Measurements from ENCODE around the gene PRKAR1B.

Gene PRKAR1B

DNA sequence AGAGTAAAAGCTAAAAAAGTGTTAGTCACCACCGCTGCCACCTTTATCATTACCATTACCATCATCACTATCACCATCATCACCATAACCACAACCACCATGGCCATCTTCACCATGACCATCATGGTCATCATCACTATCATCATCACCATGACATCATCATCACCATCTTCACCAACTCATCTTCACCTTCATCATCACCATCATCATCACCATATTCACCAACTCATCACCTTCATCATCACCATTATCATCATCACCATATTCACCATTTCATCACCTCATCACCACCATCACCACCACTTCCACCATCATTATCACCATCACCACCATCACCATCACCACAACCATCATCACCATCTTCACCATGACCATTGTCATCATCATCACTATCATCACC is 161.0 kb downstream of the PRKAR1B start:
- no peak for DNase-seq (ENCODE audit: low spot score)
- Histone ChIP-seq H3K27ac (ENCODE audit: poor library complexity, severe bottlenecking) (no peak overlapping the region), H3K4me3 (ENCODE audit: severe bottlenecking) (no peak overlapping the region), H3K4me1 (ENCODE audit: insufficient read depth, poor library complexity, severe bottlenecking) (no peaks in the 10 kb centered on the region), H3K9me3 (ENCODE audit: severe bottlenecking) (no peaks in the 10 kb centered on the region), H3K36me3 (ENCODE audit: low read depth) (no peaks in the 10 kb centered on the region), H3K27me3 (ENCODE audit: insufficient read depth, poor library complexity, severe bottlenecking) (no peaks in the 10 kb centered on the region)
- TF ChIP-seq, protein P1, sequence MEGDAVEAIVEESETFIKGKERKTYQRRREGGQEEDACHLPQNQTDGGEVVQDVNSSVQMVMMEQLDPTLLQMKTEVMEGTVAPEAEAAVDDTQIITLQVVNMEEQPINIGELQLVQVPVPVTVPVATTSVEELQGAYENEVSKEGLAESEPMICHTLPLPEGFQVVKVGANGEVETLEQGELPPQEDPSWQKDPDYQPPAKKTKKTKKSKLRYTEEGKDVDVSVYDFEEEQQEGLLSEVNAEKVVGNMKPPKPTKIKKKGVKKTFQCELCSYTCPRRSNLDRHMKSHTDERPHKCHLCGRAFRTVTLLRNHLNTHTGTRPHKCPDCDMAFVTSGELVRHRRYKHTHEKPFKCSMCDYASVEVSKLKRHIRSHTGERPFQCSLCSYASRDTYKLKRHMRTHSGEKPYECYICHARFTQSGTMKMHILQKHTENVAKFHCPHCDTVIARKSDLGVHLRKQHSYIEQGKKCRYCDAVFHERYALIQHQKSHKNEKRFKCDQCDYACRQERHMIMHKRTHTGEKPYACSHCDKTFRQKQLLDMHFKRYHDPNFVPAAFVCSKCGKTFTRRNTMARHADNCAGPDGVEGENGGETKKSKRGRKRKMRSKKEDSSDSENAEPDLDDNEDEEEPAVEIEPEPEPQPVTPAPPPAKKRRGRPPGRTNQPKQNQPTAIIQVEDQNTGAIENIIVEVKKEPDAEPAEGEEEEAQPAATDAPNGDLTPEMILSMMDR (IDR thresholded peaks at IDR 0.05; ENCODE audit: poor library complexity, severe bottlenecking) = no peak
- no peak for ATAC-seq (ENCODE audit: low read depth)

DNA sequence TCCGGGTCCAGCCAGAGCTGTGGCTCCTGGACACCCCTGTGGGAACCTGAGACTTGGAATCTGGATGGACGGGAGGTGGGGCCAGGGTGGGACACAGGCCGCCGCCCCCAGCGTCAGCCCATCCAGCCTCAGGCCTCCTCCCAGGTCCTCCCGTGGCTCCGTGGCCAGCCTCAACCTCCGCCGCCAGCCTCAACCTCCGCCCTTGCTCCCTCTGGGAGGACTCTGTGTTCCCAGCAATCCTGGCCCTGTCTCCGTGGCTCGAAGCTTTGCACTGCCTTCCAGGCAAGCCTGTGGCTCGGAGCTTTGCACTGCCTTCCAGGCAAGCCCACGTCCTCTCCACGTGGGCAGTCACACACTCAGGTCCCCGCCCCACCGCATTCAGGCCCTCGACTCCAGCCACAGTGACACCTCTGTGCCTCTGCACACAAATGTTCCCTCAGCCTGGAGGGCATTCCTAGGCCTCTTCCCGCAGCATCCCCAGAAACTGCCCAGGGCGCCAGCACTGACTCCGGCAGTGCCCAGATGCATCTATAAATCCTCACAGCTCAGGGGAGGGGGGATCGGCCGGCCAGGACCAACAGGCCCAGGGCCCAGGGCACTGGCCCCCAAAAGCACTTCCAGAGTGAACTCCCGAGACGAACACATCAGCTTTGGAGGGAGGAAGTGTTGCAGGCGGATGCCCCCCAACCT is 162.8 kb downstream of the PRKAR1B start:
- TF ChIP-seq, protein P1 (IDR thresholded peaks at IDR 0.05; ENCODE audit: poor library complexity, severe bottlenecking) = no peak
- no peaks in the 10 kb centered on the region for H3K9me3 ChIP-seq (ENCODE audit: severe bottlenecking)
- no peaks in the 10 kb centered on the region for H3K4me1 ChIP-seq (ENCODE audit: insufficient read depth, poor library complexity, severe bottlenecking)
- no peak overlapping the region for H3K4me3 ChIP-seq (ENCODE audit: severe bottlenecking)
- H3K27me3 ChIP-seq (ENCODE audit: insufficient read depth, poor library complexity, severe bottlenecking) = no peaks in the 10 kb centered on the region
- H3K36me3 ChIP-seq (ENCODE audit: low read depth) = no peaks in the 10 kb centered on the region
- H3K27ac ChIP-seq (ENCODE audit: poor library complexity, severe bottlenecking) = no peak overlapping the region
- no peak for DNase-seq (ENCODE audit: low spot score)
- ATAC-seq (ENCODE audit: low read depth) = no peak

DNA sequence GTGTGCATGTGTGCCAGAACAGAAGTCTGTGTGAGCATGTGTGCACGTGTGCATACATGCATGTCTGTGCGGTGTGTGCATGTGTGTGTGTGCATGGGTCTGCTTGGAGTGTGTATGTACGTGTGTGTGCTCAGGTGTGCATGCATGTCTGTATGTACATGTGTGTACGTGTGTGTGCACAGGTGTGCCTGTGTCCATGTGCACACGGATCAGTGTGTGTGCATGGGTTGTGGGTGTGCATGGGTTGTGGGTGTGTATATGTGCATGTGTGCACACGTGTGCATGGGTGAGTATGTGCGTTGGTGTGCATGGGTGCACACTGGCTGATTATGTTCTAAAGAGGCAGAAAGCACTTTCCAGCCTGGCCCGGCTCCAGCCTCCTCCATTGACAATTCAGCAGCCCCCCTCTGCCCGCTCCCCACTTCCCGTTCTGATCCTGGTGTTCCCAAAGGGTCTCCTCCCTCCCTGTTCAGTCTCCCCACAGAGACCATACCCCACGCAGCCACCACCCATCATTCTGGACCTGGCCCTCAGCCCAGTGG is 163.4 kb downstream of the PRKAR1B start:
- Histone ChIP-seq H3K36me3 (ENCODE audit: low read depth) (no peaks in the 10 kb centered on the region), H3K27me3 (ENCODE audit: insufficient read depth, poor library complexity, severe bottlenecking) (no peaks in the 10 kb centered on the region), H3K9me3 (ENCODE audit: severe bottlenecking) (no peaks in the 10 kb centered on the region), H3K4me3 (ENCODE audit: severe bottlenecking) (no peak overlapping the region), H3K27ac (ENCODE audit: poor library complexity, severe bottlenecking) (no peak overlapping the region), H3K4me1 (ENCODE audit: insufficient read depth, poor library complexity, severe bottlenecking) (no peaks in the 10 kb centered on the region)
- ATAC-seq (ENCODE audit: low read depth) = no peak
- no peak for DNase-seq (ENCODE audit: low spot score)
- TF ChIP-seq, protein P1 (IDR thresholded peaks at IDR 0.05; ENCODE audit: poor library complexity, severe bottlenecking) = no peak

DNA sequence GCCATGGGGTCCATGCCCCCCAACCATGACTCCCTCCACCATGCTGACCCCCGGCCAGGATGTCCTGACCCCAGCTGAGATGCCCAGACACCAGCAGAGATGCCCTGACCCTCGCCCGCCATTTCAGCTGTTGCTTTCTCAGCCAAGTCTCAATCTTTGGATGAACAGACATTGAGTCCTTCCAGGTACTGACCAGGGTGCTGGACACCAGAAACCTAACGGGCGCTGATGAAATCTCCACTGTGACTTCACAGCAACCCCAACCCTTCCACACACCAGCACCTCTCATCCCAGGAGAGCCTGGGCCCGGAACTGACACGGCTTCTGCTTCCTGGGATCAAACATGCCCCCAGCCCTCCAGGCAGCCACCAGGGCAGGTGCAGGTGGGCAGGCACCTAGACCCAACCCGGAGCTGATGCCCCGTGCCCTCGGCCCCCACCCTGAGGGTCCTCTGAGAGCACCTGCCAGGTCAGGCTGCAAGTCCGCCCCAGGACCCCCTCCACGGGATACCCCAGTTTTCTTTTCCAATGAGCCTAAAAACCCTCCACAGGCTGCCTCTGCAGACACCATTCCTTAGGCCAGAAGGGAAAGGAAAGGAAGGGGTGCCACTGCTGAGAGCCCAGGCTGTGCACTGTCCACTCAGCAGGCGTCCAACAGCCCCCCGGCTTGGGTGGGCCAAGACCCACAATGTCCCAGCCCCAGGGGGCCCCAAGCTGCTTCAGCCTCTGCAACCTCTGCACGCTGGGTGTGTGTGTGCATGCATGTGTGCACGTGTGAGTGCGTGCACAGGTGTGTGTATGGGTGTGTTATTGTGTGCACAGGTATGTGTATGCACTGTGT is 164.1 kb downstream of the PRKAR1B start:
- Histone ChIP-seq H3K9me3 (ENCODE audit: severe bottlenecking) (no peaks in the 10 kb centered on the region), H3K36me3 (ENCODE audit: low read depth) (no peaks in the 10 kb centered on the region), H3K4me1 (ENCODE audit: insufficient read depth, poor library complexity, severe bottlenecking) (no peaks in the 10 kb centered on the region), H3K27ac (ENCODE audit: poor library complexity, severe bottlenecking) (no peak overlapping the region), H3K4me3 (ENCODE audit: severe bottlenecking) (no peak overlapping the region), H3K27me3 (ENCODE audit: insufficient read depth, poor library complexity, severe bottlenecking) (no peaks in the 10 kb centered on the region)
- ATAC-seq (ENCODE audit: low read depth) (no peak), DNase-seq (ENCODE audit: low spot score) (no peak)
- TF ChIP-seq, protein P1 (IDR thresholded peaks at IDR 0.05; ENCODE audit: poor library complexity, severe bottlenecking) = no peak

Data from RWPE2 (cell line).